ENCODE results near the gene RTP3.
"Not testable (repeated sequence)": the region's sequence is repeated elsewhere in the genome, so short reads cannot be mapped to it uniquely, and the experiment has no call there.

The RTP3 gene

GRCh38 chr3:46516521-46516920, 18.7 kb downstream of the RTP3 start:
- Histone ChIP-seq H3K9me3 (ENCODE audit: control insufficient read depth in 1 of 2, low read length in 2 of 2) (no peaks in the 10 kb centered on the region), H3K9ac (ENCODE audit: low read depth in 1 of 2, low read length in 2 of 2) (no peak overlapping the region), H3K4me3 (ENCODE audit: low read depth in 1 of 2, low read length in 2 of 2) (no peak overlapping the region), H3K27ac (ENCODE audit: low read depth, low read length) (no peak overlapping the region), H3K27me3 (ENCODE audit: control insufficient read depth in 1 of 2, insufficient read depth in 2 of 2, low read length in 2 of 2) (no peaks in the 10 kb centered on the region), H3K36me3 (ENCODE audit: control insufficient read depth in 1 of 2, insufficient read depth in 2 of 2, low read length in 2 of 2) (no peaks in the 10 kb centered on the region), H3K4me1 (ENCODE audit: control insufficient read depth in 1 of 2, insufficient read depth in 2 of 2, low read length in 2 of 2) (no peaks in the 10 kb centered on the region)

- Histone ChIP-seq H3K4me3 (ENCODE audit: low read depth in 1 of 2, low read length in 2 of 2) (no peak overlapping the region), H3K9ac (ENCODE audit: low read depth in 1 of 2, low read length in 2 of 2) (no peak overlapping the region), H3K36me3 (ENCODE audit: control insufficient read depth in 1 of 2, insufficient read depth in 2 of 2, low read length in 2 of 2) (no peaks in the 10 kb centered on the region), H3K27ac (ENCODE audit: low read depth, low read length) (no peak overlapping the region), H3K27me3 (ENCODE audit: control insufficient read depth in 1 of 2, insufficient read depth in 2 of 2, low read length in 2 of 2) (no peaks in the 10 kb centered on the region), H3K4me1 (ENCODE audit: control insufficient read depth in 1 of 2, insufficient read depth in 2 of 2, low read length in 2 of 2) (no peaks in the 10 kb centered on the region), H3K9me3 (ENCODE audit: control insufficient read depth in 1 of 2, low read length in 2 of 2) (no peaks in the 10 kb centered on the region)
Measured at GRCh38 chr3:46517016-46517783, 19.4 kb downstream of the RTP3 start.

- no peaks in the 10 kb centered on the region for H3K9me3 ChIP-seq (ENCODE audit: control insufficient read depth in 1 of 2, low read length in 2 of 2)
- no peak overlapping the region for H3K9ac ChIP-seq (ENCODE audit: low read depth in 1 of 2, low read length in 2 of 2)
- H3K4me3 ChIP-seq (ENCODE audit: low read depth in 1 of 2, low read length in 2 of 2), result no peak overlapping the region
- no peaks in the 10 kb centered on the region for H3K27me3 ChIP-seq (ENCODE audit: control insufficient read depth in 1 of 2, insufficient read depth in 2 of 2, low read length in 2 of 2)
- no peaks in the 10 kb centered on the region for H3K36me3 ChIP-seq (ENCODE audit: control insufficient read depth in 1 of 2, insufficient read depth in 2 of 2, low read length in 2 of 2)
- H3K4me1 ChIP-seq (ENCODE audit: control insufficient read depth in 1 of 2, insufficient read depth in 2 of 2, low read length in 2 of 2), result no peaks in the 10 kb centered on the region
- H3K27ac ChIP-seq (ENCODE audit: low read depth, low read length), result no peak overlapping the region
Measured at GRCh38 chr3:46517784-46518181, 20.0 kb downstream of the RTP3 start.

- H3K4me1 ChIP-seq (ENCODE audit: control insufficient read depth in 1 of 2, insufficient read depth in 2 of 2, low read length in 2 of 2), result no peaks in the 10 kb centered on the region
- no peaks in the 10 kb centered on the region for H3K9me3 ChIP-seq (ENCODE audit: control insufficient read depth in 1 of 2, low read length in 2 of 2)
- no peak overlapping the region for H3K4me3 ChIP-seq (ENCODE audit: low read depth in 1 of 2, low read length in 2 of 2)
- H3K27me3 ChIP-seq (ENCODE audit: control insufficient read depth in 1 of 2, insufficient read depth in 2 of 2, low read length in 2 of 2), result no peaks in the 10 kb centered on the region
- no peak overlapping the region for H3K27ac ChIP-seq (ENCODE audit: low read depth, low read length)
- H3K36me3 ChIP-seq (ENCODE audit: control insufficient read depth in 1 of 2, insufficient read depth in 2 of 2, low read length in 2 of 2), result no peaks in the 10 kb centered on the region
- no peak overlapping the region for H3K9ac ChIP-seq (ENCODE audit: low read depth in 1 of 2, low read length in 2 of 2)
Measured at GRCh38 chr3:46519952-46520351, 22.2 kb downstream of the RTP3 start.

- no peaks in the 10 kb centered on the region for H3K9me3 ChIP-seq (ENCODE audit: control insufficient read depth in 1 of 2, low read length in 2 of 2)
- no peaks in the 10 kb centered on the region for H3K27me3 ChIP-seq (ENCODE audit: control insufficient read depth in 1 of 2, insufficient read depth in 2 of 2, low read length in 2 of 2)
- no peak overlapping the region for H3K9ac ChIP-seq (ENCODE audit: low read depth in 1 of 2, low read length in 2 of 2)
- no peaks in the 10 kb centered on the region for H3K4me1 ChIP-seq (ENCODE audit: control insufficient read depth in 1 of 2, insufficient read depth in 2 of 2, low read length in 2 of 2)
- H3K27ac ChIP-seq (ENCODE audit: low read depth, low read length), result no peak overlapping the region
- H3K36me3 ChIP-seq (ENCODE audit: control insufficient read depth in 1 of 2, insufficient read depth in 2 of 2, low read length in 2 of 2), result no peaks in the 10 kb centered on the region
- H3K4me3 ChIP-seq (ENCODE audit: low read depth in 1 of 2, low read length in 2 of 2), result no peak overlapping the region
Measured at GRCh38 chr3:46520531-46520930, 22.8 kb downstream of the RTP3 start.

GRCh38 chr3:46521096-46521495, 23.3 kb downstream of the RTP3 start:
- H3K9ac ChIP-seq (ENCODE audit: low read depth in 1 of 2, low read length in 2 of 2), result no peak overlapping the region
- no peaks in the 10 kb centered on the region for H3K27me3 ChIP-seq (ENCODE audit: control insufficient read depth in 1 of 2, insufficient read depth in 2 of 2, low read length in 2 of 2)
- no peaks in the 10 kb centered on the region for H3K4me1 ChIP-seq (ENCODE audit: control insufficient read depth in 1 of 2, insufficient read depth in 2 of 2, low read length in 2 of 2)
- H3K4me3 ChIP-seq (ENCODE audit: low read depth in 1 of 2, low read length in 2 of 2), result no peak overlapping the region
- no peak overlapping the region for H3K27ac ChIP-seq (ENCODE audit: low read depth, low read length)
- no peaks in the 10 kb centered on the region for H3K36me3 ChIP-seq (ENCODE audit: control insufficient read depth in 1 of 2, insufficient read depth in 2 of 2, low read length in 2 of 2)
- H3K9me3 ChIP-seq (ENCODE audit: control insufficient read depth in 1 of 2, low read length in 2 of 2), result no peaks in the 10 kb centered on the region

- H3K9ac ChIP-seq (ENCODE audit: low read depth in 1 of 2, low read length in 2 of 2); H3K4me1 ChIP-seq (ENCODE audit: control insufficient read depth in 1 of 2, insufficient read depth in 2 of 2, low read length in 2 of 2); H3K27ac ChIP-seq (ENCODE audit: low read depth, low read length); H3K36me3 ChIP-seq (ENCODE audit: control insufficient read depth in 1 of 2, insufficient read depth in 2 of 2, low read length in 2 of 2); H3K4me3 ChIP-seq (ENCODE audit: low read depth in 1 of 2, low read length in 2 of 2); H3K9me3 ChIP-seq (ENCODE audit: control insufficient read depth in 1 of 2, low read length in 2 of 2); H3K27me3 ChIP-seq (ENCODE audit: control insufficient read depth in 1 of 2, insufficient read depth in 2 of 2, low read length in 2 of 2): not testable (repeated sequence)
Measured at GRCh38 chr3:46522201-46522600, 24.4 kb downstream of the RTP3 start.

GRCh38 chr3:46523556-46523955, 25.8 kb downstream of the RTP3 start:
- no peak overlapping the region for H3K4me3 ChIP-seq (ENCODE audit: low read depth in 1 of 2, low read length in 2 of 2)
- H3K36me3 ChIP-seq (ENCODE audit: control insufficient read depth in 1 of 2, insufficient read depth in 2 of 2, low read length in 2 of 2), result no peaks in the 10 kb centered on the region
- H3K27me3 ChIP-seq (ENCODE audit: control insufficient read depth in 1 of 2, insufficient read depth in 2 of 2, low read length in 2 of 2), result no peaks in the 10 kb centered on the region
- H3K4me1 ChIP-seq (ENCODE audit: control insufficient read depth in 1 of 2, insufficient read depth in 2 of 2, low read length in 2 of 2), result no peaks in the 10 kb centered on the region
- no peak overlapping the region for H3K9ac ChIP-seq (ENCODE audit: low read depth in 1 of 2, low read length in 2 of 2)
- H3K9me3 ChIP-seq (ENCODE audit: control insufficient read depth in 1 of 2, low read length in 2 of 2), result no peaks in the 10 kb centered on the region
- H3K27ac ChIP-seq (ENCODE audit: low read depth, low read length), result no peak overlapping the region

GRCh38 chr3:46524008-46524407, 26.2 kb downstream of the RTP3 start:
- Histone ChIP-seq H3K27ac (ENCODE audit: low read depth, low read length) (no peak overlapping the region), H3K9me3 (ENCODE audit: control insufficient read depth in 1 of 2, low read length in 2 of 2) (no peaks in the 10 kb centered on the region), H3K27me3 (ENCODE audit: control insufficient read depth in 1 of 2, insufficient read depth in 2 of 2, low read length in 2 of 2) (no peaks in the 10 kb centered on the region), H3K36me3 (ENCODE audit: control insufficient read depth in 1 of 2, insufficient read depth in 2 of 2, low read length in 2 of 2) (no peaks in the 10 kb centered on the region), H3K4me1 (ENCODE audit: control insufficient read depth in 1 of 2, insufficient read depth in 2 of 2, low read length in 2 of 2) (no peaks in the 10 kb centered on the region), H3K4me3 (ENCODE audit: low read depth in 1 of 2, low read length in 2 of 2) (no peak overlapping the region), H3K9ac (ENCODE audit: low read depth in 1 of 2, low read length in 2 of 2) (no peak overlapping the region)

- H3K4me1 ChIP-seq (ENCODE audit: control insufficient read depth in 1 of 2, insufficient read depth in 2 of 2, low read length in 2 of 2), result no peaks in the 10 kb centered on the region
- H3K4me3 ChIP-seq (ENCODE audit: low read depth in 1 of 2, low read length in 2 of 2), result no peak overlapping the region
- H3K27me3 ChIP-seq (ENCODE audit: control insufficient read depth in 1 of 2, insufficient read depth in 2 of 2, low read length in 2 of 2), result no peaks in the 10 kb centered on the region
- no peaks in the 10 kb centered on the region for H3K9me3 ChIP-seq (ENCODE audit: control insufficient read depth in 1 of 2, low read length in 2 of 2)
- H3K9ac ChIP-seq (ENCODE audit: low read depth in 1 of 2, low read length in 2 of 2), result no peak overlapping the region
- no peak overlapping the region for H3K27ac ChIP-seq (ENCODE audit: low read depth, low read length)
- H3K36me3 ChIP-seq (ENCODE audit: control insufficient read depth in 1 of 2, insufficient read depth in 2 of 2, low read length in 2 of 2), result no peaks in the 10 kb centered on the region
Measured at GRCh38 chr3:46524832-46525231, 27.1 kb downstream of the RTP3 start.

- Histone ChIP-seq H3K27me3 (ENCODE audit: control insufficient read depth in 1 of 2, insufficient read depth in 2 of 2, low read length in 2 of 2) (no peaks in the 10 kb centered on the region), H3K36me3 (ENCODE audit: control insufficient read depth in 1 of 2, insufficient read depth in 2 of 2, low read length in 2 of 2) (no peaks in the 10 kb centered on the region), H3K27ac (ENCODE audit: low read depth, low read length) (no peak overlapping the region), H3K9me3 (ENCODE audit: control insufficient read depth in 1 of 2, low read length in 2 of 2) (no peaks in the 10 kb centered on the region), H3K4me1 (ENCODE audit: control insufficient read depth in 1 of 2, insufficient read depth in 2 of 2, low read length in 2 of 2) (no peaks in the 10 kb centered on the region), H3K4me3 (ENCODE audit: low read depth in 1 of 2, low read length in 2 of 2) (no peak overlapping the region), H3K9ac (ENCODE audit: low read depth in 1 of 2, low read length in 2 of 2) (no peak overlapping the region)
Measured at GRCh38 chr3:46527239-46527638, 29.5 kb downstream of the RTP3 start.
